Thoracic aorta (tissue), 2 donors: Measurements from ENCODE around the gene MRPL17. TPM values are rescaled to one million over a fixed set of nuclear protein-coding genes. Genes with fewer than 3 reads are reported as not detected.

Experiments used
- ATAC-seq: fragments of 150-250 bp; one replicate; pipeline ENCODE4 v1.8.0; 2017; ENCODE audit warnings: low read depth; ENCODE audit not compliant: insufficient number of reproducible peaks, low FRiP score
- DNase-seq: peaks from one replicate; pipeline ENCODE4 v3.0.0-alpha.2; 2020; ENCODE audit warnings: low spot score
- H3K27ac ChIP-seq, 2 donors: fragments of 200-600 bp; sonication (generic); 1 replicate in 1 of 2; 2 replicates in 1 of 2; pipeline ENCODE4 v1.5.1; 2016; ENCODE audit warnings: mild to moderate bottlenecking in 2 of 2, moderate library complexity in 2 of 2
- H3K27me3 ChIP-seq: fragments of 200-600 bp; sonication (generic); replicated peaks from 2 replicates; pipeline ENCODE4 v1.6.0; 2016; ENCODE audit warnings: mild to moderate bottlenecking; ENCODE audit not compliant: insufficient read depth
- H3K36me3 ChIP-seq: fragments of 200-600 bp; sonication (generic); one replicate; pipeline ENCODE4 v1.5.1; 2016
- H3K4me1 ChIP-seq, 2 donors: fragments of 200-600 bp; sonication (generic); 1 replicate in 1 of 2; 2 replicates in 1 of 2; pipeline versions ENCODE4 v1.5.1 to v1.6.0; 2016; ENCODE audit warnings: low read depth in 2 of 2, mild to moderate bottlenecking in 1 of 2; ENCODE audit not compliant: control insufficient read depth in 1 of 2
- H3K4me3 ChIP-seq: fragments of 200-600 bp; sonication (generic); 2 replicates; pipeline ENCODE4 v1.5.1; 2016; ENCODE audit warnings: mild to moderate bottlenecking
- H3K9me3 ChIP-seq: fragments of 200-600 bp; sonication (generic); 2 replicates; pipeline ENCODE4 v1.5.1; 2016
- CTCF ChIP-seq: fragments of 200-600 bp; sonication (generic); IDR thresholded peaks from one replicate; pipeline ENCODE4 v1.5.1; 2019; ENCODE audit warnings: antibody characterized with exemption
- total RNA-seq, 2 donors: library from RNA; depleted of rRNA; stranded (reverse); fragments of >200 nt; gene quantifications; one replicate each; pipeline versions ENCODE4 v1.1.0 to v1.2.3, GENCODE V29; 2016

Gene MRPL17
- total RNA-seq, 2 donors from 2014 or later, result 20.6 to 53.6 TPM

GRCh38 chr11:6633422-6634408 is 49.4 kb downstream of the MRPL17 start:
- Histone ChIP-seq H3K27ac (no peak overlapping the region), H3K4me1 (peaks cover 28 to 50% of the 10 kb centered on the region in 2 donors), H3K27me3 (no peaks in the 10 kb centered on the region), H3K9me3 (no peaks in the 10 kb centered on the region), H3K4me3 (no peak overlapping the region), H3K36me3 (peaks cover 43% of the 10 kb centered on the region)
- DNase-seq, result no peak
- TF ChIP-seq CTCF, result no peak
- no peak for ATAC-seq

- no peaks in the 10 kb centered on the region for H3K27me3 ChIP-seq
- ATAC-seq (no peak), DNase-seq (no peak)
- peaks cover 50% of the 10 kb centered on the region for H3K36me3 ChIP-seq
- H3K4me1 ChIP-seq, result peaks cover 20 to 37% of the 10 kb centered on the region in 2 donors
- no peak for TF ChIP-seq CTCF
- no peak overlapping the region for H3K4me3 ChIP-seq
- H3K27ac ChIP-seq, result no peak overlapping the region
- no peaks in the 10 kb centered on the region for H3K9me3 ChIP-seq
Measured at GRCh38 chr11:6632116-6633073, 50.7 kb downstream of the MRPL17 start.

- DNase-seq, result no peak
- no peaks in the 10 kb centered on the region for H3K9me3 ChIP-seq
- H3K4me3 ChIP-seq, result no peak overlapping the region
- H3K27me3 ChIP-seq, result no peaks in the 10 kb centered on the region
- TF ChIP-seq CTCF, result no peak
- no peak for ATAC-seq
- peaks cover 14 to 27% of the 10 kb centered on the region in 2 donors for H3K4me1 ChIP-seq
- no peak overlapping the region for H3K27ac ChIP-seq
- H3K36me3 ChIP-seq, result peaks cover 60% of the 10 kb centered on the region
Measured at GRCh38 chr11:6631361-6631890, 51.7 kb downstream of the MRPL17 start.

GRCh38 chr11:6630632-6631291 is 52.4 kb downstream of the MRPL17 start:
- Histone ChIP-seq H3K4me1 (peaks cover 8 to 20% of the 10 kb centered on the region in 2 donors), H3K9me3 (no peaks in the 10 kb centered on the region), H3K36me3 (peaks cover 67% of the 10 kb centered on the region), H3K27ac (no peak overlapping the region), H3K27me3 (no peaks in the 10 kb centered on the region), H3K4me3 (no peak overlapping the region)
- TF ChIP-seq CTCF, result no peak
- ATAC-seq (no peak), DNase-seq (no peak)

Other genes starting within 250 kb of the MRPL17 start
- gene HPX, start 242.4 kb downstream of the MRPL17 start, total RNA-seq, result 1 to 10 TPM in 1 of 2 donors, under 1 TPM in 1; 0.54 to 2.9 TPM
- 10 to 100 TPM; 40.3 to 40.4 TPM for gene TRIM3, start 209.4 kb downstream of the MRPL17 start, total RNA-seq
- 10 to 100 TPM; 52.1 to 62.8 TPM for gene ARFIP2, start 202.0 kb downstream of the MRPL17 start, total RNA-seq
- gene TIMM10B, start 201.8 kb downstream of the MRPL17 start, total RNA-seq, result 10 to 100 TPM; 47.7 to 49.9 TPM
- gene DNHD1, start 186.1 kb downstream of the MRPL17 start, total RNA-seq, result 10 to 100 TPM; 23.9 to 26.5 TPM
- 10 to 100 TPM; 13.9 to 35.8 TPM for gene RRP8, start 79.7 kb downstream of the MRPL17 start, total RNA-seq
- gene ILK, start 79.6 kb downstream of the MRPL17 start, total RNA-seq, result 100 to 1,000 TPM; 338 to 588 TPM
- gene TAF10, start 71.1 kb downstream of the MRPL17 start, total RNA-seq, result 10 to 100 TPM; 39.5 to 40.0 TPM
- 10 to 100 TPM; 66.7 to 75.6 TPM for gene TPP1, start 63.9 kb downstream of the MRPL17 start, total RNA-seq
- 10 to 100 TPM; 62.3 to 73.5 TPM for gene DCHS1, start 27.5 kb downstream of the MRPL17 start, total RNA-seq
- under 1 TPM in 1 of 2 donors, not detected in 1; 0.35 TPM for gene OR2AG2, start 88.6 kb upstream of the MRPL17 start, total RNA-seq
- not detected for gene OR2AG1, start 99.7 kb upstream of the MRPL17 start, total RNA-seq
- under 1 TPM in 1 of 2 donors, not detected in 1; 0.35 TPM for gene OR6A2, start 116.3 kb upstream of the MRPL17 start, total RNA-seq
- gene OR10A5, start 162.3 kb upstream of the MRPL17 start, total RNA-seq, result not detected
- not detected for gene OR10A2, start 179.7 kb upstream of the MRPL17 start, total RNA-seq
- not detected for gene OR10A4, start 193.3 kb upstream of the MRPL17 start, total RNA-seq
- 1 to 10 TPM in 1 of 2 donors, not detected in 1; 1.3 TPM for gene OR2D2, start 209.2 kb upstream of the MRPL17 start, total RNA-seq
- not detected for gene OR2D3, start 237.7 kb upstream of the MRPL17 start, total RNA-seq
- gene ZNF215, start 243.1 kb upstream of the MRPL17 start, total RNA-seq, result 1 to 10 TPM; 1.5 to 1.8 TPM